ENCODE measurements around the gene HSPBP1.

- TF ChIP-seq ELF4 (CRISPR knock-in tag; IDR thresholded peaks at IDR 0.05; ENCODE audit: low read depth) (no peak), ZNF121 (CRISPR knock-in tag; IDR thresholded peaks at IDR 0.05) (no peak), RELA (CRISPR knock-in tag; IDR thresholded peaks at IDR 0.05; ENCODE audit: borderline replicate concordance) (no peak), ETV6 (CRISPR knock-in tag; IDR thresholded peaks at IDR 0.05) (no peak), CTCF (IDR thresholded peaks at IDR 0.05) (no peak)
Observed at GRCh38 chr19:55239004-55239403, 40.9 kb downstream of the HSPBP1 start.
